MM.1S (cell line): Measurements from ENCODE around the gene GTF2H3.

ENCODE experiments used
- DNase-seq: peaks from one replicate; pipeline ENCODE4 v3.0.0-alpha.2; 2015
- H2AFZ ChIP-seq: fragments of 300-600 bp; sonication (generic); 2 replicates; pipeline ENCODE4 v1.6.0; 2016; ENCODE audit warnings: antibody characterized with exemption, low read length
- H3F3A ChIP-seq: fragments of 300-600 bp; sonication (generic); 2 replicates; pipeline ENCODE4 v1.6.1; 2016; ENCODE audit warnings: mild to moderate bottlenecking, antibody characterized with exemption, low read length, moderate library complexity, mixed read lengths; ENCODE audit not compliant: insufficient read depth
- H3K27ac ChIP-seq: fragments of 300-600 bp; sonication (generic); 2 replicates; pipeline ENCODE4 v1.5.1; 2016; ENCODE audit warnings: mild to moderate bottlenecking, low read length
- H3K27me3 ChIP-seq: fragments of 300-600 bp; sonication (generic); replicated peaks from 2 replicates; pipeline ENCODE4 v1.6.0; 2016; ENCODE audit warnings: low read length; ENCODE audit not compliant: insufficient read depth
- H3K36me3 ChIP-seq: fragments of 300-600 bp; sonication (generic); replicated peaks from 2 replicates; pipeline ENCODE4 v1.6.1; 2016; ENCODE audit warnings: mild to moderate bottlenecking, low read length, mixed read lengths; ENCODE audit not compliant: insufficient read depth
- H3K4me1 ChIP-seq: fragments of 300-600 bp; sonication (generic); 2 replicates; pipeline ENCODE4 v1.6.1; 2016; ENCODE audit warnings: low read length, mixed read lengths
- H3K4me2 ChIP-seq: fragments of 300-600 bp; sonication (generic); 2 replicates; pipeline ENCODE4 v1.6.0; 2016; ENCODE audit warnings: low read depth, low read length
- H3K4me3 ChIP-seq: fragments of 300-600 bp; sonication (generic); 2 replicates; pipeline ENCODE4 v1.5.1; 2016; ENCODE audit warnings: low read length, mixed read lengths
- H3K79me2 ChIP-seq: fragments of 300-600 bp; sonication (generic); 2 replicates; pipeline ENCODE4 v1.6.1; 2016; ENCODE audit warnings: mixed run types, low read length, mixed read lengths
- H3K9ac ChIP-seq: fragments of 300-600 bp; sonication (generic); 2 replicates; pipeline ENCODE4 v1.6.1; 2016; ENCODE audit warnings: low read length, mixed read lengths
- H3K9me2 ChIP-seq: fragments of 300-600 bp; sonication (generic); replicated peaks from 2 replicates; pipeline ENCODE4 v1.6.1; 2016; ENCODE audit warnings: mild to moderate bottlenecking, low read length, mixed read lengths; ENCODE audit not compliant: insufficient read depth
- H3K9me3 ChIP-seq: fragments of 300-600 bp; sonication (generic); replicated peaks from 2 replicates; pipeline ENCODE4 v1.6.1; 2016; ENCODE audit warnings: mild to moderate bottlenecking, low read length, mixed read lengths; ENCODE audit not compliant: insufficient read depth
- H4K20me1 ChIP-seq: fragments of 300-600 bp; sonication (generic); 2 replicates; pipeline ENCODE4 v1.6.1; 2016; ENCODE audit warnings: mild to moderate bottlenecking, low read length, moderate library complexity, mixed read lengths; ENCODE audit not compliant: insufficient read depth
- CTCF ChIP-seq: fragments of 300-600 bp; sonication (generic); IDR thresholded peaks from 2 replicates; pipeline ENCODE4 v1.5.1; 2016; ENCODE audit warnings: antibody characterized with exemption, low read length, mixed read lengths
- EZH2 ChIP-seq: fragments of 300-600 bp; sonication (generic); optimal IDR thresholded peaks from 2 replicates; pipeline ENCODE3; 2017; ENCODE audit warnings: low read depth, mild to moderate bottlenecking, antibody characterized with exemption, low read length, mixed read lengths
- EZH2phosphoT487 ChIP-seq: fragments of 300-600 bp; sonication (generic); IDR thresholded peaks from 2 replicates; pipeline ENCODE4 v1.6.1; 2018; ENCODE audit warnings: antibody characterized with exemption, low read length

The GTF2H3 gene

DNA sequence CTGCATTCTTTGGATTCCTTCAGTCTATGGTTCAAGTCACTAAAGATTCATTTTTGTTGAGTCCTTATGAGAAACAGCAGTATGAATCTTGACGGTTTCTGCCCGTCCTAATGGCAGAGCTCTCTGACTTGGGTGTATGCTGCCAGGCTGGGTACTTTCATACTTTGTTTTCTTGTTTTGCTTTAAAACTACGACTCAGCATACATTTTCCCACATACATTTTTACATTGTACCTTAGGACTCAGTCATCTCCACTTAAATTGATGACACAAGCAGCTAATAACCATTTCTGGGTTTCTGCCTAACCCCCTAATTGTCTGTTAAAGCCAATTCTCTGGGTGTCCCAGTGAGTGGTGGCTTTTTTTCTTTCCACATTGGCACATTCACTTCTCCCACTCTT is 36.5 kb upstream of the GTF2H3 start:
- Histone ChIP-seq H3K27ac (no peak overlapping the region), H3K4me2 (no peak overlapping the region), H3K36me3 (no peaks in the 10 kb centered on the region)

DNA sequence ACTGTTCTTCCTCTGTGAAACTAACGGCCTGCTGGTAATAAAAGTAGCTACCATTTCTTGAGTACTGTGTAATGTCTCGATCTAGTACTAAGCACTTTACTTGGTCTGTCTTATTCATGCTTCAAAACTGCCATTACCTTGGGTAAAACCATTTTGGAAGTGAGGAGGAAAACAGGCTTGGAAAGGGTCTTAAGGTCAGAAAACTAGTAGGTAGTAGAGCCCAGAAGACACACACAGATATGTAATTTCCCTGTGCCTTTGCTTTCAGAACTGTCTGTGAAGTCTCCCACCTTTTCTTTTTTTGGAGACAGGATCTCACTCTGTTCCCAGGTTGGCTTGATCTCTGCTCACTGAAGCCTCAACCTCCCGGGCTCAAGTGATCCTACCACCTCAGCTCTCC is 35.1 kb upstream of the GTF2H3 start:
- peaks cover 9% of the 10 kb centered on the region for H3F3A ChIP-seq
- no peak overlapping the region for H3K27ac ChIP-seq
- H3K79me2 ChIP-seq: peaks cover 16% of the 10 kb centered on the region

More for the DNA sequence above, 36.5 kb upstream of the GTF2H3 start:
- no peak overlapping the region for H3K9ac ChIP-seq
- peaks cover 15% of the 10 kb centered on the region for H3K4me1 ChIP-seq
- peaks cover 9% of the 10 kb centered on the region for H3F3A ChIP-seq
- no peak overlapping the region for H3K4me3 ChIP-seq
- H3K9me3 ChIP-seq: no peaks in the 10 kb centered on the region
- peaks cover 3% of the 10 kb centered on the region; the same call in 1 of the 2 replicates for H4K20me1 ChIP-seq
- DNase-seq: no peak
- H3K9me2 ChIP-seq: no peaks in the 10 kb centered on the region
- TF ChIP-seq CTCF: no peak
- TF ChIP-seq EZH2: no peak
- no peak for TF ChIP-seq EZH2phosphoT487
- H2AFZ ChIP-seq: no peak overlapping the region
- H3K27me3 ChIP-seq: no peaks in the 10 kb centered on the region
- H3K79me2 ChIP-seq: peaks cover 8% of the 10 kb centered on the region

GRCh38 chr12:123599310-123599709 is 34.3 kb upstream of the GTF2H3 start:
- Histone ChIP-seq H3K79me2 (peaks cover 23% of the 10 kb centered on the region), H3K36me3 (no peaks in the 10 kb centered on the region), H3F3A (peaks cover 9% of the 10 kb centered on the region), H4K20me1 (peaks cover 3% of the 10 kb centered on the region; the same call in 1 of the 2 replicates), H3K27me3 (no peaks in the 10 kb centered on the region), H3K9me3 (no peaks in the 10 kb centered on the region), H3K4me2 (no peak overlapping the region), H2AFZ (no peak overlapping the region), H3K27ac (no peak overlapping the region), H3K9me2 (no peaks in the 10 kb centered on the region), H3K9ac (no peak overlapping the region), H3K4me3 (no peak overlapping the region), H3K4me1 (peaks cover 15% of the 10 kb centered on the region)
- no peak for DNase-seq
- no peak for TF ChIP-seq EZH2
- no peak for TF ChIP-seq EZH2phosphoT487
- no peak for TF ChIP-seq CTCF

More for the DNA sequence above, 35.1 kb upstream of the GTF2H3 start:
- H3K9me3 ChIP-seq: no peaks in the 10 kb centered on the region
- peaks cover 15% of the 10 kb centered on the region for H3K4me1 ChIP-seq
- H3K27me3 ChIP-seq: no peaks in the 10 kb centered on the region
- H4K20me1 ChIP-seq: peaks cover 3% of the 10 kb centered on the region; the same call in 1 of the 2 replicates
- no peak overlapping the region for H2AFZ ChIP-seq
- no peak overlapping the region for H3K9ac ChIP-seq
- H3K4me3 ChIP-seq: no peak overlapping the region
- no peaks in the 10 kb centered on the region for H3K9me2 ChIP-seq
- H3K36me3 ChIP-seq: no peaks in the 10 kb centered on the region
- TF ChIP-seq CTCF: no peak
- no peak for TF ChIP-seq EZH2phosphoT487
- TF ChIP-seq EZH2: no peak
- no peak overlapping the region for H3K4me2 ChIP-seq
- DNase-seq: peak; percentile 25
